GM13976 (cell line): ENCODE data around the gene GPX3.

Experiments used
- DNase-seq: peaks from one replicate; pipeline ENCODE4 v3.0.0; 2012; ENCODE audit warnings: low spot score
- CTCF ChIP-seq: IDR thresholded peaks from 2 replicates; pipeline ENCODE4 v1.5.1; 2012; ENCODE audit warnings: borderline replicate concordance, mild to moderate bottlenecking; ENCODE audit not compliant: insufficient read depth; ENCODE audit errors: extremely low read depth, missing control alignments, control extremely low read depth
- in situ Hi-C: fragments of 300-500 bp; cut with MboI; formaldehyde crosslinking; loops from one replicate; pipeline ENCODE4 v1.12.0; 2022; ENCODE audit warnings: low sequenced_read_pairs, mixed read lengths, inconsistent platforms; ENCODE audit not compliant: unreplicated experiment

Gene GPX3

GRCh38 chr5:151077419-151077818 lies 57.0 kb downstream of the GPX3 start:
- no peak for DNase-seq
- TF ChIP-seq CTCF: no peak

GRCh38 chr5:151077967-151078366 lies 57.6 kb downstream of the GPX3 start:
- in situ Hi-C loops: no loop called here
- TF ChIP-seq CTCF: no peak
- DNase-seq: no peak

More at GRCh38 chr5:151077419-151077818, 57.0 kb downstream of the GPX3 start:
- in situ Hi-C loops: no loop called here
